SKM-1 (cell line): ENCODE data around the gene EIF2B2.
"Not testable (repeated sequence)": the region's sequence is repeated elsewhere in the genome, so short reads cannot be mapped to it uniquely, and the experiment has no call there.

Experiments used
- DNase-seq: peaks from one replicate; lab custom pipeline; 2025; ENCODE audit not compliant: unreplicated experiment; lab: John Stamatoyannopoulos, UW

Gene EIF2B2

DNA sequence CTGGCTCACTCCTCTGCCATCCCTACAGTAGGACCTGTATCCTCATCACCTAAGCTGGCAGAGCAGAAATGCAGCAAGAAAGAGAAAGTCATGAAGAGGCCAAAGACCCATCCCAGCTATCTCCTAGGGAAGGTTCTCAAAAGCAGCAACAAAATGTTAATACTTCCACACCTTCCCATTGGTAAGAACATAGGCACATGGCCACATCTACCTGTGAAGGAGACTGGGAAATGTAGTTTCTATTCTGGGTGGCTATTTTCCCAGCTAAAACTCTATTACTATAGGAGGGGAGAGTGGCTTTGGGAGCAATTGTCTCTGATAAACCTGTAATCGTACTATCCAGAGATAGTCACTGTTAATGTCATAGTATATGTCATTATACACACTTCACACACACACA is 13.7 kb upstream of the EIF2B2 start:
- DNase-seq: no peak

DNA sequence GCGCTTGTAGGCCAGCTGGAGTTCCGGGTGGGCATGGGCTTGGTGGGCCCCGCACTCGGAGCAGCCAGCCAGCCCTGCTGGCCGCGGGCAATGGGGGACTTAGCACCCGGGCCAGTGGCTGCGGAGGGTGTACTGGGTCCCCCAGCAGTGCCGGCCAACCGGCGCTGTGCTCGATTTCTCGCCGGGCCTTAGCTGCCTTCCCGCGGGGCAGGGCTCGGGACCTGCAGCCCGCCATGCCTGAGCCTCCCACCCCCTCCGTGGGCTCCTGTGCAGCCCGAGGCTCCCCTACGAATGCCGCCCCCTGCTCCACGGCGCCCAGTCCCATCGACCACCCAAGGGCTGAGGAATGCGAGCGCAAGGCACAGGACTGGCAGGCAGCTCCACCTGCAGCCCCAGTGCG is 8.5 kb upstream of the EIF2B2 start:
- not testable (repeated sequence) for DNase-seq

DNA sequence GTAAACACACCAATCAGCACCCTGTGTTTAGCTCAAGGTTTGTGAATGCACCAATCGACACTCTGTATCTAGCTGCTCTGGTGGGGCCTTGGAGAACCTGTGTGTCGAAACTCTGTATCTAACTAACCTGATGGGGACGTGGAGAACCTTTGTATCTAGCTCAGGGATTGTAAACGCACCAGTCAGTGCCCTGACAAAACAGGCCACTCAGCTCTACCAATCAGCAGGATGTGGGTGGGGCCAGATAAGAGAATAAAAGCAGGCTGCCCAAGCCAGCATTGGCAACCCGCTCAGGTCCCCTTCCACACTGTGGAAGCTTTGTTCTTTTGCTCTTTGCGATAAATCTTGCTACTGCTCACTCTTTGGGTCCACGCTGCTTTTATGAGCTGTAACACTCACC is 6.9 kb upstream of the EIF2B2 start:
- not testable (repeated sequence) for DNase-seq

DNA sequence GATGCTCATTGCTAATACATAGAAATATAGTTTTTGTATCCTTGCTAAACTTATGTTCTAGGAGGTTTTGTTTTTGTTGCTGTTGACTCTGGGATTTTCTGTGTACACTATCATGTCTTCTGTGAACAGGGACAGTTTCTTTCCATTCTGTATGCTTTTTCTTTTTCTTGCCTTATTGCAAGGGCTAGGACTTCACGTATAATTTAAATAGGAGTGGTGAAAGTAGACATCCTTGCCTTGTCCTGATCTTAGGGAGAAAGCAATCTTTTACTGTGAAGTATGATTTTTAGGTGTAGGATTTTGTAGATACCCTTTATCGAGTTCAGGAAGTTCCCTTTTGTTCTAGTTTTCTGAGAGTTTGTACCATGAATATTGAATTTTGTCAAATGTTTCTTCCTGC is 1.5 kb upstream of the EIF2B2 start:
- DNase-seq: no peak

DNA sequence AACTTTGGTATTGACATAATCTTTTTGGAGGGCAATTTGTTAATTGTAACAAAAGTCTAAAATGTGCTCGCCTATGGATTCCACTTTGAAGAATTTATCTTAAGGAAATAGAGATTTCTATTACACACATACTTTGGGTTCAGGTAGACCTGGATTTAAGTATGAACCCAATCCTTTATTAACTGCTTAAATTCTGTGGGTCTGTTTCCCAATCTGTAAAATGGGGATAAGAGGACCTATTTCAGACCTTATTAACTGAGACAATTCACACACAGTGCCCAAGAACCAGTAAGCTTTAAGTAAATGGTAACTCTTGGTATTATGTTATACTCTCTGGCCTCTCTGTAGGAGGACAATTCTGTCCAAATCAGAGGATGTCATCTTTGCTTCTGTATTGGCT is 822 bp upstream of the EIF2B2 start:
- no peak for DNase-seq

GRCh38 chr14:75003250-75004027 is 718 bp downstream of the EIF2B2 start:
- no peak for DNase-seq

- DNase-seq: no peak
Measured at GRCh38 chr14:75005357-75005756, 2.6 kb downstream of the EIF2B2 start.

DNA sequence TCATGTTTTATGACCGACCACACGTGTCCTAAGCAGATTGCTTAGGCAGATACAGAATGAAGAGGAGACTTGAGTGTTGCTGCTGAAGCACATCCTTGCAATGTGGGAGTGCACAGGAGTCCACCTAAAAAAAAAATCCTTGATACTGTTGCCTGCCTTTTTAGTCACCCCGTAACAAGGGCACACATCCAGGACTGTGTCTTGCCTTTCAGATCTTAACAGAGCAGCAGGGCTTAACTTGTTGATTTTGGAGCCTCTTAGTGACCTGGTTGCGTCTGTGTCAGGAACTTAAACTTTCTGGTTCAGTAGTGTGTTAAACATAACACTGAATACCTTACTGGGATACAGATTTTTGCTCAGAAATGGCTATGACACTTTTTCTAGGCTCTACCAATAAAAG is 6.5 kb downstream of the EIF2B2 start:
- DNase-seq: no peak

GRCh38 chr14:75010472-75011093 is 7.9 kb downstream of the EIF2B2 start:
- no peak for DNase-seq

GRCh38 chr14:75011356-75011994 is 8.8 kb downstream of the EIF2B2 start:
- no peak for DNase-seq

DNA sequence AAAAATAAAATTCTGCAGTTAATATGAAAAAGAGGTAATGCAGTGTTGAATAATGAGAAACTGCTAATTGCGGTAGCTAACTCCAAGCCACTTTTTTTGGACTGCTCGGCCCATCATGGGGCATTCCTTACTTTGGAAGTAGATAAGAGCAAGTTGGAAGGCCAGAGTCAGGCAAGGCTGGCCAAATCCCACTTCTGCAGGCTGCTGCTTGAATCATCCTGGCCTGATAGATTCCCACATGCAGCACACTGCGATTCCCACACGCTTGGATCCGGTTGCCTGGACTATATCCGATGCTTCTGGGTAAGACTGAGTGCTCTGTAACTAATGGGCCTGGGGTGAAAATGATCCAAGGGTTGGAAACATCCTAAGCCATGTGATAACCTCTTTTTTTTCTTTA is 10.6 kb downstream of the EIF2B2 start:
- DNase-seq: no peak

DNA sequence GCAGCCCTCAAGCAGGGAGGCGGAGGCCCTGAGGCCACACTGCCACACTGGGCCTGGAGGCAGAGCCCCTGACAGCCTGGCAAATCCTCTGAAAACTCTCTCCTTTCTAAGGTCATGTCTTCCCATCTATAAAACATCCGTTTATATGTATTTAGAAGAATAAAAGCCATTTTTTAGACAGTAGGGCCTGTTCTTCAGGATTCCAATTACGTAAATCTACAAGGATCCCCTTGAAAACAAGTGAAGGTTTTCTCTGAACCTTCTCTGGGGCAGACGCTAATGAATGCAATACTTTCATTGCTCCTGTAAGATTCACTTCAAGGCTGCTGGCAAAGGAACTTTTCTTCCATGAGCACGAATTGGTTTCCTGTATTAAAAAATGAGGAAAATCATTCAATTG is 12.8 kb downstream of the EIF2B2 start:
- no peak for DNase-seq

GRCh38 chr14:75016815-75017214 is 14.1 kb downstream of the EIF2B2 start:
- no peak for DNase-seq

DNA sequence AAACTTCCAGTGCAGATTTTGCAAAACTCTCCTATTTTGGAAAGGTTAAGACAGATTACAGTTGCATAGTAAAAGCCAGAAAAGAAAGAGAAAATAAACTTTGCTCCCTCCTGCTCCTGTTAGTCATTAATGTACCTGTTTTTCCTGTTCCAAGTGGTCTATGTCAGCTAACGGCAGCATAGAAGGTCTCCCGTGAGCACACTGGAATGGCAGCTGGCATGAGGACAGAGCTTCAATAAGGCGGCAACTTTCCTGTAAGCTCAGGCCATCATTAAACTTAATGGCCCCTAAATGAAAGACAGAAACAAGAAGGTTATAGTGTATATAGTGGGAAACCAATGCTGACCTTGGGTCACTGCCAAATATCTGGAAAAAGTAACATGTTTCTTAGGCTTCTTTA is 16.0 kb downstream of the EIF2B2 start:
- no peak for DNase-seq

GRCh38 chr14:75022655-75023054 is 19.9 kb downstream of the EIF2B2 start:
- no peak for DNase-seq

GRCh38 chr14:75023108-75023507 is 20.4 kb downstream of the EIF2B2 start:
- no peak for DNase-seq

GRCh38 chr14:75025082-75025481 is 22.4 kb downstream of the EIF2B2 start:
- DNase-seq: no peak

DNA sequence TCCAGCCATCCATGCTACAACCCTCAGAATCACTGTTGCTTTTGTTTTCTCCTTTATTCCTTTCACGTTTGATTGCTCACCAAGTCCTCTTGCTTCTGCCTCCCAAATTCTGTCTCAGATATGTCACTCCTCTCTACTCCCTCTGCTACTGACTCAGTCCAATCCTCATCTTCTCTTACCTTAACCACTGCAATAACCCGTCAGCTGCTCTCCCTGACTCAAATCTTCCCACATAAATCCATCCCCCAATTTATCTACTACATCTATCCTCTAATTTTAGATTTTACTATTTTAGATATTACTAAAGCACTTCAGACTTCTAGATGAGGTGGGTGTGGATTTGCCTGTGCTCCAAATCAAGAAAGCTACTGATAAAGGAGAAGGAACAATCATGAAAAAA is 23.2 kb downstream of the EIF2B2 start:
- DNase-seq: no peak

DNA sequence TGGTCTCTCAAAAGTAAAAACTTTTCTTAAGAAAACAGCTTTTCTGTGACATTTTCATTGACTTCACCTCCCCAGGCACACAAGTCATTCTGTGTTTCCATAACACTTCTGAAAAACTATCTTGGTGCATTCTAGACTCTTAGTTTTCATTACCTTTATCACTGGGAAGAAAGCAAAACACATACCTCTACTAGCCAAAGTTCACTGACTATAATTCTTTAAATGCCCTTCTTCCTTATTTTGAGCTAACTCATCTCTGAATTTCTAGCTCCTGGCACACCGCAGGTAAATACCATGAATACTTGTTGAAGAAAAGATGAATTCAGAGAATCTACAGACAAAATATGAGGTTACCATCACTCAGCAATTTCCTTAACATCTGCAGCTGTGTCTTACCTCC is 27.4 kb downstream of the EIF2B2 start:
- no peak for DNase-seq

DNA sequence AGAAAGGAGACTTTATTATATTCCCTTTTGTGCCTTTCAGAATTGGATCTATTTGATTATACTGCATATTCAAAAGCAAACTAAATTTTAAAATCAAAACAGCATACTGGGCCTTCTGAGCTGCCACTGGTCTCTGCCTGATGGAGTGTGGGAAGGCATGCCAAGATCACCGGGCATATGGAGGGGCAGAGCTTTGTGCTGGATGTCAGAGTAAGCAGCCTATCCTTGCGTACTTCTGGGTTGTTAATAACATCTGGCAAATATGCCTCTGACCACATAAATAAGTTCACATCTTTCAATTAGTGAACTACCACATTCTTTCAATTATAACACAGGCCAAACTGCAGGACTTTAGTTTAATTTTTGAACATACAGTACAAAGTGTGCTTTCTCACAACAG is 30.2 kb downstream of the EIF2B2 start:
- DNase-seq: no peak

- no peak for DNase-seq
Measured at GRCh38 chr14:75040507-75040906, 37.8 kb downstream of the EIF2B2 start.

- no peak for DNase-seq
Measured at GRCh38 chr14:75040959-75041358, 38.2 kb downstream of the EIF2B2 start.
